Neural progenitor cell (in vitro differentiated cells): ENCODE results near the gene CHRNA4. TPM values are rescaled to one million over a fixed set of nuclear protein-coding genes. Genes with fewer than 3 reads are reported as not detected.

Experiments
- DNase-seq: peaks from one replicate; pipeline ENCODE4 v3.0.0-alpha.2; 2016; ENCODE audit warnings: low spot score
- H2AFZ ChIP-seq: fragments of 200-600 bp; sonication (generic); replicated peaks from 2 replicates; pipeline ENCODE4 v1.6.1; 2016; ENCODE audit warnings: antibody characterized with exemption
- H3F3A ChIP-seq: fragments of 200-600 bp; sonication (generic); 2 replicates; pipeline ENCODE4 v1.6.1; 2016; ENCODE audit warnings: antibody characterized with exemption, low read depth
- H3K27ac ChIP-seq: fragments of 200-600 bp; sonication (generic); 2 replicates; pipeline ENCODE4 v1.5.1; 2016; ENCODE audit warnings: mild to moderate bottlenecking
- H3K27me3 ChIP-seq: fragments of 200-600 bp; sonication (generic); 2 replicates; pipeline ENCODE4 v1.6.1; 2016; ENCODE audit warnings: mild to moderate bottlenecking, moderate library complexity
- H3K36me3 ChIP-seq: fragments of 200-600 bp; sonication (generic); 2 replicates; pipeline ENCODE4 v1.5.1; 2016
- H3K4me1 ChIP-seq: fragments of 200-600 bp; sonication (generic); 2 replicates; pipeline ENCODE4 v1.6.1; 2016; ENCODE audit warnings: mixed run types
- H3K4me2 ChIP-seq: fragments of 200-600 bp; sonication (generic); 2 replicates; pipeline ENCODE4 v1.6.1; 2016
- H3K4me3 ChIP-seq: fragments of 200-600 bp; sonication (generic); 2 replicates; pipeline ENCODE4 v1.5.1; 2016
- H3K79me2 ChIP-seq: fragments of 200-600 bp; sonication (generic); 2 replicates; pipeline ENCODE4 v1.6.1; 2016; ENCODE audit warnings: low read depth
- H3K9ac ChIP-seq: fragments of 200-600 bp; sonication (generic); 2 replicates; pipeline ENCODE4 v1.6.1; 2016
- H3K9me3 ChIP-seq: fragments of 200-600 bp; sonication (generic); 2 replicates; pipeline ENCODE4 v1.5.1; 2016; ENCODE audit warnings: low read depth
- H4K20me1 ChIP-seq: fragments of 200-600 bp; sonication (generic); 2 replicates; pipeline ENCODE4 v1.6.1; 2016; ENCODE audit warnings: low read depth
- H3K27ac Mint-ChIP-seq: 3 replicates; pipeline ENCODE4 v1.8.0; 2021; ENCODE audit warnings: mixed read lengths
- H3K27me3 Mint-ChIP-seq: 2 replicates; pipeline ENCODE4 v1.8.0; 2022; ENCODE audit warnings: low read depth, mild to moderate bottlenecking, inconsistent platforms, moderate library complexity, mixed read lengths; ENCODE audit not compliant: insufficient read depth
- H3K36me3 Mint-ChIP-seq: 3 replicates; pipeline ENCODE4 v1.8.0; 2021; ENCODE audit warnings: mixed read lengths
- H3K4me1 Mint-ChIP-seq: 3 replicates; pipeline ENCODE4 v1.8.0; 2021; ENCODE audit warnings: mixed read lengths
- H3K4me3 Mint-ChIP-seq: 3 replicates; pipeline ENCODE4 v1.8.0; 2021; ENCODE audit warnings: mild to moderate bottlenecking, moderate library complexity, mixed read lengths
- H3K9me3 Mint-ChIP-seq: 3 replicates; pipeline ENCODE4 v1.8.0; 2020; ENCODE audit warnings: mixed read lengths
- CTCF ChIP-seq: fragments of 200-600 bp; sonication (generic); IDR thresholded peaks from 2 replicates; pipeline ENCODE4 v1.5.1; 2017; ENCODE audit warnings: antibody characterized with exemption, mild to moderate bottlenecking
- EZH2 ChIP-seq: fragments of 200-600 bp; sonication (generic); IDR thresholded peaks from 2 replicates; pipeline ENCODE4 v1.6.1; 2017; ENCODE audit warnings: antibody characterized with exemption, mild to moderate bottlenecking, moderate library complexity
- EZH2phosphoT487 ChIP-seq: fragments of 200-600 bp; sonication (generic); IDR thresholded peaks from 2 replicates; pipeline ENCODE4 v1.6.1; 2017; ENCODE audit warnings: antibody characterized with exemption
- total RNA-seq: library from RNA; depleted of rRNA; stranded (reverse); fragments of >200 nt; gene quantifications from 2 replicates; pipeline ENCODE4 v1.2.3, GENCODE V29; 2015; ENCODE audit warnings: low replicate concordance

Gene CHRNA4
- total RNA-seq, 1 donor from 2014 or later, result not detected

GRCh38 chr20:63332488-63333240 is 28.5 kb downstream of the CHRNA4 start:
- no peak overlapping the region for H3K27ac Mint-ChIP-seq
- H3K4me2 ChIP-seq, result no peak overlapping the region
- H2AFZ ChIP-seq, result no peak overlapping the region
- H3K27ac ChIP-seq, result no peak overlapping the region
- peaks cover 6% of the 10 kb centered on the region for H3K27me3 Mint-ChIP-seq
- H3K9ac ChIP-seq, result no peak overlapping the region
- no peak overlapping the region for H3K4me3 Mint-ChIP-seq
- no peak for DNase-seq
- peaks cover 8% of the 10 kb centered on the region for H3K9me3 Mint-ChIP-seq
- H3K4me1 Mint-ChIP-seq, result peaks cover 17% of the 10 kb centered on the region
- H3F3A ChIP-seq, result no peaks in the 10 kb centered on the region
- peaks cover 9% of the 10 kb centered on the region for H3K27me3 ChIP-seq
- H3K4me3 ChIP-seq, result no peak overlapping the region
- no peaks in the 10 kb centered on the region for H4K20me1 ChIP-seq
- no peaks in the 10 kb centered on the region for H3K36me3 ChIP-seq
- no peaks in the 10 kb centered on the region for H3K79me2 ChIP-seq
- no peak for TF ChIP-seq EZH2phosphoT487
- TF ChIP-seq EZH2, result no peak
- no peak for TF ChIP-seq CTCF
- no peaks in the 10 kb centered on the region for H3K9me3 ChIP-seq
- H3K4me1 ChIP-seq, result no peaks in the 10 kb centered on the region
- H3K36me3 Mint-ChIP-seq, result peaks cover 7% of the 10 kb centered on the region

- no peak for TF ChIP-seq EZH2
- TF ChIP-seq CTCF, result no peak
- TF ChIP-seq EZH2phosphoT487, result no peak
- no peak for DNase-seq
- no peaks in the 10 kb centered on the region for H3K79me2 ChIP-seq
- H3K27me3 ChIP-seq, result peaks cover 1% of the 10 kb centered on the region
- H3K4me1 ChIP-seq, result no peaks in the 10 kb centered on the region
- H3K36me3 ChIP-seq, result no peaks in the 10 kb centered on the region
- no peak overlapping the region for H3K4me3 ChIP-seq
- H2AFZ ChIP-seq, result no peak overlapping the region
- Mint-ChIP-seq H3K27ac (peak overlapping the region; percentile 33), H3K4me1 (peaks cover 13% of the 10 kb centered on the region), H3K9me3 (peaks cover 8% of the 10 kb centered on the region), H3K36me3 (peaks cover 7% of the 10 kb centered on the region), H3K27me3 (peaks cover 10% of the 10 kb centered on the region), H3K4me3 (peak overlapping the region; percentile 48)
- no peak overlapping the region for H3K4me2 ChIP-seq
- H3F3A ChIP-seq, result no peaks in the 10 kb centered on the region
- H3K9me3 ChIP-seq, result no peaks in the 10 kb centered on the region
- H4K20me1 ChIP-seq, result no peaks in the 10 kb centered on the region
- H3K27ac ChIP-seq, result no peak overlapping the region
- no peak overlapping the region for H3K9ac ChIP-seq
Observed at GRCh38 chr20:63331741-63332400, 29.3 kb downstream of the CHRNA4 start.

GRCh38 chr20:63330940-63331339 is 30.2 kb downstream of the CHRNA4 start:
- Histone ChIP-seq H2AFZ (no peak overlapping the region), H3K79me2 (no peaks in the 10 kb centered on the region), H3K4me1 (no peaks in the 10 kb centered on the region), H4K20me1 (no peaks in the 10 kb centered on the region), H3F3A (no peaks in the 10 kb centered on the region), H3K4me2 (no peak overlapping the region), H3K4me3 (no peak overlapping the region), H3K27me3 (no peaks in the 10 kb centered on the region), H3K9ac (no peak overlapping the region), H3K27ac (no peak overlapping the region), H3K9me3 (no peaks in the 10 kb centered on the region), H3K36me3 (no peaks in the 10 kb centered on the region)
- no peak overlapping the region for H3K27ac Mint-ChIP-seq
- peaks cover 10% of the 10 kb centered on the region for H3K27me3 Mint-ChIP-seq
- no peak overlapping the region for H3K4me3 Mint-ChIP-seq
- TF ChIP-seq CTCF (no peak), EZH2phosphoT487 (no peak), EZH2 (no peak)
- peaks cover 7% of the 10 kb centered on the region for H3K36me3 Mint-ChIP-seq
- peak; percentile 62 for DNase-seq
- H3K9me3 Mint-ChIP-seq, result peaks cover 8% of the 10 kb centered on the region
- H3K4me1 Mint-ChIP-seq, result peaks cover 11% of the 10 kb centered on the region
